ENCODE results near the gene PGM1. TPM values are rescaled to one million over a fixed set of nuclear protein-coding genes. Genes with fewer than 3 reads are reported as not detected.

The PGM1 gene
- total and polyA plus RNA-seq, 2 of the 4 experiments (the other 2 are of a cell fraction): 42.6 to 94.5 TPM

DNA sequence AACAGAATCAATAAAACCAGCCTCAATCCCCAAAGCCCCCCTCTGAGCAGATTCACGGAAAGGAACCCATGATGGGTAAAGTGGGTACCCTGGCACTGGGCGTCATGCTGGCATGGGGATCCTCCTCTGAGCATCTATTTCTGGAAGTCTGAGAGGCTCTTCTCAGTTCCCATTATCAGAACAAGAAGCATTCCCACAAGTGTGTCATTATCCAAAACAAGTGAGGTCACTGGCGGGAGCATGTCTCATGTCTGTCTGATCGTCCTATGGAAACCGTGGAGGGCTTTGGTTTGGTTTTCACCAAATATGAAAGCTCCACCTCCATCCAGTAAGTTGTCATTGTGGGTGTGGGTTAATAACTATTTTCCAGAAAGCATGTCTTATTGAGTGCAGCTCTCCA is 70.7 kb downstream of the PGM1 start:
- no CpG with 5 or more reads among the region's 5 CpGs for WGBS, 2 experiments (ENCODE audit: extremely low coverage in 2 of 2, insufficient read length in 1 of 2)
- no TSS peak for BruUV-seq (replicated peaks)
- H4K20me1 ChIP-seq (ENCODE audit: insufficient read depth, low read length): no peaks in the 10 kb centered on the region
- ATAC-seq (ENCODE audit: low read depth) (no peak), DNase-seq (peak; percentile 24)
- ChIA-PET POLR2A (ENCODE audit: unreplicated experiment) (no interaction called here), CTCF (no interaction called here)
- H3K4me3 ChIP-seq (ENCODE audit: insufficient read depth, low read depth, low read length): no peak overlapping the region
- H3K27ac ChIP-seq (ENCODE audit: insufficient read depth, low read length): no peak overlapping the region
- no peak overlapping the region for H3K9ac ChIP-seq (ENCODE audit: low read depth, low read length)
- intact Hi-C loops (cut with micrococcal nuclease): no loop called here
- peaks cover 13% of the 10 kb centered on the region for H3K9me1 ChIP-seq (ENCODE audit: insufficient read depth, low read length)
- TF ChIP-seq, protein P1, sequence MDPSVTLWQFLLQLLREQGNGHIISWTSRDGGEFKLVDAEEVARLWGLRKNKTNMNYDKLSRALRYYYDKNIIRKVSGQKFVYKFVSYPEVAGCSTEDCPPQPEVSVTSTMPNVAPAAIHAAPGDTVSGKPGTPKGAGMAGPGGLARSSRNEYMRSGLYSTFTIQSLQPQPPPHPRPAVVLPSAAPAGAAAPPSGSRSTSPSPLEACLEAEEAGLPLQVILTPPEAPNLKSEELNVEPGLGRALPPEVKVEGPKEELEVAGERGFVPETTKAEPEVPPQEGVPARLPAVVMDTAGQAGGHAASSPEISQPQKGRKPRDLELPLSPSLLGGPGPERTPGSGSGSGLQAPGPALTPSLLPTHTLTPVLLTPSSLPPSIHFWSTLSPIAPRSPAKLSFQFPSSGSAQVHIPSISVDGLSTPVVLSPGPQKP (IDR thresholded peaks at IDR 0.05; ENCODE audit: borderline replicate concordance, low read depth, low read length): no peak
- TF ChIP-seq RFX5 (IDR thresholded peaks at IDR 0.05; ENCODE audit: low read depth, low read length) (no peak), FOS (IDR thresholded peaks at IDR 0.05; ENCODE audit: low read depth, low read length) (no peak), MXI1 (IDR thresholded peaks at IDR 0.05; ENCODE audit: borderline replicate concordance, low read depth, low read length) (no peak), CEBPB (IDR thresholded peaks at IDR 0.05; ENCODE audit: low read depth, low read length) (no peak)
- TF ChIP-seq, protein P2, sequence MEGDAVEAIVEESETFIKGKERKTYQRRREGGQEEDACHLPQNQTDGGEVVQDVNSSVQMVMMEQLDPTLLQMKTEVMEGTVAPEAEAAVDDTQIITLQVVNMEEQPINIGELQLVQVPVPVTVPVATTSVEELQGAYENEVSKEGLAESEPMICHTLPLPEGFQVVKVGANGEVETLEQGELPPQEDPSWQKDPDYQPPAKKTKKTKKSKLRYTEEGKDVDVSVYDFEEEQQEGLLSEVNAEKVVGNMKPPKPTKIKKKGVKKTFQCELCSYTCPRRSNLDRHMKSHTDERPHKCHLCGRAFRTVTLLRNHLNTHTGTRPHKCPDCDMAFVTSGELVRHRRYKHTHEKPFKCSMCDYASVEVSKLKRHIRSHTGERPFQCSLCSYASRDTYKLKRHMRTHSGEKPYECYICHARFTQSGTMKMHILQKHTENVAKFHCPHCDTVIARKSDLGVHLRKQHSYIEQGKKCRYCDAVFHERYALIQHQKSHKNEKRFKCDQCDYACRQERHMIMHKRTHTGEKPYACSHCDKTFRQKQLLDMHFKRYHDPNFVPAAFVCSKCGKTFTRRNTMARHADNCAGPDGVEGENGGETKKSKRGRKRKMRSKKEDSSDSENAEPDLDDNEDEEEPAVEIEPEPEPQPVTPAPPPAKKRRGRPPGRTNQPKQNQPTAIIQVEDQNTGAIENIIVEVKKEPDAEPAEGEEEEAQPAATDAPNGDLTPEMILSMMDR (conservative IDR thresholded peaks at IDR 0.05; ENCODE audit: low read depth, low read length): no peak
- H3K18ac ChIP-seq (ENCODE audit: low read depth, low read length): no peak overlapping the region
- dilution Hi-C loops (cut with HindIII; ENCODE audit: low sequenced_read_pairs, unreplicated experiment): no loop called here
- H3K9me3 ChIP-seq (ENCODE audit: control insufficient read depth, insufficient read depth, low read length): peaks cover 2% of the 10 kb centered on the region; the same call in 1 of the 2 replicates
- 0 out of 2 replicates have a peak overlapping the region, but pooled peaks have one; percentile 1 for H2BK120ac ChIP-seq (ENCODE audit: low read depth, low read length)
- H3K4me2 ChIP-seq (ENCODE audit: low read depth, low read length): no peak overlapping the region
- H3K4ac ChIP-seq (ENCODE audit: low read depth, low read length): 0 out of 2 replicates have a peak overlapping the region, but pooled peaks have one; percentile 8
- no peak overlapping the region; the same call in 2 of the 3 replicates for H2BK15ac ChIP-seq (ENCODE audit: low read depth, low read length)
- in situ Hi-C loops (cut with MboI; ENCODE audit: low sequenced_read_pairs): no loop called here
- no peak overlapping the region for H3K23ac ChIP-seq (ENCODE audit: low read depth, low read length)
- H3K14ac ChIP-seq (replicated peaks; ENCODE audit: low read depth, low read length): no peak overlapping the region
- no peaks in the 10 kb centered on the region for H3K79me1 ChIP-seq (ENCODE audit: low read depth in 1 of 2, low read length in 2 of 2)
- peak overlapping the region; percentile 18; the same call in 1 of the 2 replicates for H2AK5ac ChIP-seq (ENCODE audit: low read depth, low read length)
- H3K36me3 ChIP-seq (ENCODE audit: control insufficient read depth, insufficient read depth, low read length): peaks cover 4% of the 10 kb centered on the region
- peaks cover 16% of the 10 kb centered on the region for H3K4me1 ChIP-seq (ENCODE audit: control insufficient read depth, insufficient read depth, low read length)
- no peak overlapping the region for H2BK5ac ChIP-seq (ENCODE audit: low read depth, low read length, poor library complexity, severe bottlenecking)
- H4K5ac ChIP-seq (ENCODE audit: low read depth, low read length): no peak overlapping the region
- no peak overlapping the region for H3K56ac ChIP-seq (ENCODE audit: extremely low read depth, insufficient read depth, low read length)
- no peak overlapping the region for H2AFZ ChIP-seq (replicated peaks; ENCODE audit: low read length, poor library complexity)
- no peaks in the 10 kb centered on the region for H3K27me3 ChIP-seq (ENCODE audit: control insufficient read depth, insufficient read depth, low read length)
- H4K8ac ChIP-seq (ENCODE audit: low read depth in 2 of 2, low read length in 2 of 2): no peak overlapping the region
- no peak overlapping the region for H2AK9ac ChIP-seq (replicated peaks; ENCODE audit: low read depth, low read length, poor library complexity)
- H2BK20ac ChIP-seq (ENCODE audit: low read depth, low read length): no peak overlapping the region
- H4K91ac ChIP-seq (ENCODE audit: insufficient read depth, low read depth, low read length): no peak overlapping the region

Data from IMR-90 (cell line).